K562 (cell line): ENCODE data around the gene MYO9A.

ENCODE experiments used
- CEBPB ChIP-seq: fragments of 450-650 bp; IDR thresholded peaks from 2 replicates; pipeline ENCODE4 v1.6.1; 2016; ENCODE audit warnings: missing genetic modification characterization, missing compliant biosample characterization
- CREB1 ChIP-seq, 2 experiments: sonication (generic) in 1 of 2; formaldehyde crosslinking in 1 of 2; IDR thresholded peaks; 2 replicates each; pipeline versions ENCODE4 v1.6.1 to v1.8.0; 2012 to 2022; ENCODE audit warnings: inconsistent platforms in 1 of 2, mild to moderate bottlenecking in 1 of 2, missing genetic modification reagents in 1 of 2, moderate library complexity in 1 of 2
- CTCF ChIP-seq, 3 experiments: IDR thresholded peaks in 2 of 3; conservative IDR thresholded peaks in 1 of 3; 2 replicates each; pipeline ENCODE4 v1.5.1; 2011 to 2012; ENCODE audit warnings: low read length in 3 of 3, mild to moderate bottlenecking in 3 of 3, control low read depth in 2 of 3, improper control_type of control experiment in 1 of 3, inconsistent platforms in 1 of 3, low read depth in 1 of 3, mixed read lengths in 1 of 3, moderate library complexity in 1 of 3; ENCODE audit not compliant: insufficient read depth in 2 of 3
- NR1H2 ChIP-seq: sonication (generic); formaldehyde crosslinking; IDR thresholded peaks from 2 replicates; pipeline ENCODE4 v1.4.0; 2020; ENCODE audit warnings: mild to moderate bottlenecking, missing genetic modification reagents
- RAD21 ChIP-seq, 2 experiments: fragments of 250-450 bp in 1 of 2; fragments of 450-650 bp in 1 of 2; sonication (Bioruptor Pico) in 1 of 2; formaldehyde crosslinking in 1 of 2; IDR thresholded peaks in 1 of 2; conservative IDR thresholded peaks in 1 of 2; 2 replicates each; pipeline versions ENCODE4 v1.4.0 to v1.8.0; 2020 to 2022; ENCODE audit warnings: mild to moderate bottlenecking in 2 of 2, moderate library complexity in 1 of 2
- RBM15 ChIP-seq: fragments of 200-400 bp; formaldehyde crosslinking; IDR thresholded peaks from 2 replicates; pipeline ENCODE4 v1.6.1; 2018; ENCODE audit warnings: mild to moderate bottlenecking, low read length, moderate library complexity; ENCODE audit not compliant: insufficient read depth
- TF ChIP-seq, protein P1 (sequence below): sonication (generic); formaldehyde crosslinking; IDR thresholded peaks from 2 replicates; pipeline ENCODE4 v1.8.0; 2022; ENCODE audit warnings: missing genetic modification reagents, mild to moderate bottlenecking, borderline replicate concordance

DNA sequence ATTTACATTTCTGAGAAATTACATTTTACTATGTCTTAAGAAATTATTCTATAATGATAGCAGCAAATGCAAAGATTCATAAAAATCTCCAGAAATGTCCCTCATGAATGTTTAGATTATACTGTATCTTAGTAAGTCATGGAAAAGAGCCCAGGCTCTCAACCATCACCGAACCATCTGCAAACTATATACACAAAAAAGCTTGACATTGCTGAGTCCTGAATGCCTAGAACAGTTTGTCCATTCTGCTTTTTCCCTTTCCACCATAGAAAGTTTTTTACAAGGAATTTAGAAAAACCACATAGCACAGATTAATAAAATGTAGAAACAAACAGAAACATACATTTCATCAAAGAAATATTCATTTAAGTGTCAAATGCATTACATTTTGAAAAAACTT lies 83.6 kb downstream of the MYO9A start:
- TF ChIP-seq, protein P1, sequence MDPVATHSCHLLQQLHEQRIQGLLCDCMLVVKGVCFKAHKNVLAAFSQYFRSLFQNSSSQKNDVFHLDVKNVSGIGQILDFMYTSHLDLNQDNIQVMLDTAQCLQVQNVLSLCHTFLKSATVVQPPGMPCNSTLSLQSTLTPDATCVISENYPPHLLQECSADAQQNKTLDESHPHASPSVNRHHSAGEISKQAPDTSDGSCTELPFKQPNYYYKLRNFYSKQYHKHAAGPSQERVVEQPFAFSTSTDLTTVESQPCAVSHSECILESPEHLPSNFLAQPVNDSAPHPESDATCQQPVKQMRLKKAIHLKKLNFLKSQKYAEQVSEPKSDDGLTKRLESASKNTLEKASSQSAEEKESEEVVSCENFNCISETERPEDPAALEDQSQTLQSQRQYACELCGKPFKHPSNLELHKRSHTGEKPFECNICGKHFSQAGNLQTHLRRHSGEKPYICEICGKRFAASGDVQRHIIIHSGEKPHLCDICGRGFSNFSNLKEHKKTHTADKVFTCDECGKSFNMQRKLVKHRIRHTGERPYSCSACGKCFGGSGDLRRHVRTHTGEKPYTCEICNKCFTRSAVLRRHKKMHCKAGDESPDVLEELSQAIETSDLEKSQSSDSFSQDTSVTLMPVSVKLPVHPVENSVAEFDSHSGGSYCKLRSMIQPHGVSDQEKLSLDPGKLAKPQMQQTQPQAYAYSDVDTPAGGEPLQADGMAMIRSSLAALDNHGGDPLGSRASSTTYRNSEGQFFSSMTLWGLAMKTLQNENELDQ (CRISPR knock-in tag) = no peak
- TF ChIP-seq NR1H2 (CRISPR knock-in tag) (no peak), CTCF (IDR thresholded peaks at IDR 0.05 in 2 of 3, conservative IDR thresholded peaks at IDR 0.05 in 1 of 3; ENCODE audit: insufficient read depth in 2 of 3, low read depth in 1 of 3, low read length in 3 of 3) (no peak), RAD21 (CRISPR knock-in tag; conservative IDR thresholded peaks at IDR 0.05 in 1 of 2, IDR thresholded peaks at IDR 0.05 in 1 of 2) (no peak), RBM15 (no peak), CREB1 (IDR thresholded peaks at IDR 0.05) (no peak), CREB1 (CRISPR knock-in tag; IDR thresholded peaks at IDR 0.05) (no peak), CEBPB (tag) (no peak)
